A549 (cell line): ENCODE data around the gene TBC1D10A. TPM values are rescaled to one million over a fixed set of nuclear protein-coding genes. Genes with fewer than 3 reads are reported as not detected.
A peak's percentile ranks its signal among the peaks of the same experiment; 100 is the strongest.

ENCODE experiments used
- ATAC-seq, 2 experiments: fragments of 200-7000 bp in 1 of 2; fragments of >200 bp in 1 of 2; cut with Nextera tagmentation in 1 of 2; cut with Tn5 transposase in 1 of 2; 3 replicates each; pipeline versions ENCODE4 v1.8.0 to v1.9.1; 2018 to 2020; ENCODE audit warnings: mild to moderate bottlenecking in 1 of 2, moderate library complexity in 1 of 2
- CTCF ChIA-PET: fragments of 300-600 bp; sonication (Branson Sonifier 250); formaldehyde crosslinking; extraction: SDS; loops from one replicate; lab custom pipeline; 2021; ENCODE audit warnings: antibody characterized with exemption, inconsistent platforms; lab: Yijun Ruan, JAX
- POLR2A ChIA-PET: fragments of 350-600 bp; formaldehyde crosslinking; extraction: SDS; loops from one replicate; lab custom pipeline; 2021; ENCODE audit warnings: antibody characterized with exemption, inconsistent platforms; lab: Yijun Ruan, JAX
- DNase-seq, 2 experiments: peaks; one replicate each; pipeline versions ENCODE4 v3.0.0 to v3.0.0-alpha.2; 2011 to 2016; ENCODE audit warnings: low read depth in 1 of 2, low spot score in 1 of 2
- FAIRE-seq: peaks from 2 replicates; lab custom pipeline; 2011; peaks lifted over from hg19 to GRCh38; lab: Jason Lieb, UNC
- H3K27ac ChIP-seq, 2 experiments: fragments of >200 bp; sonication (Bioruptor Twin); formaldehyde crosslinking; 3 replicates each; pipeline ENCODE4 v1.5.1; 2016 to 2017
- H3K4me1 ChIP-seq: fragments of >200 bp; sonication (Bioruptor Twin); formaldehyde crosslinking; 3 replicates; pipeline ENCODE4 v1.6.1; 2016
- H3K4me2 ChIP-seq: fragments of >200 bp; sonication (Bioruptor Twin); formaldehyde crosslinking; 3 replicates; pipeline ENCODE4 v1.6.1; 2016
- H3K4me3 ChIP-seq: fragments of >200 bp; sonication (Bioruptor Twin); formaldehyde crosslinking; 3 replicates; pipeline ENCODE4 v1.5.1; 2016
- H3K9me3 ChIP-seq: fragments of >200 bp; sonication (Bioruptor Twin); formaldehyde crosslinking; 3 replicates; pipeline ENCODE4 v1.6.1; 2016
- CBX8 ChIP-seq: fragments of 200-600 bp; sonication (generic); IDR thresholded peaks from 2 replicates; pipeline ENCODE4 v1.6.1; 2016
- CEBPB ChIP-seq, 2 experiments: fragments of >200 bp in 1 of 2; sonication (Bioruptor Twin) in 1 of 2; formaldehyde crosslinking in 1 of 2; IDR thresholded peaks; 2 replicates each; pipeline ENCODE4 v1.6.1; 2012 to 2016
- CHD2 ChIP-seq: fragments of 150-350 bp; IDR thresholded peaks from 2 replicates; pipeline ENCODE4 v1.6.1; 2014; ENCODE audit warnings: low read length; ENCODE audit not compliant: partially characterized antibody
- CHD4 ChIP-seq: fragments of 200-600 bp; sonication (generic); IDR thresholded peaks from 2 replicates; pipeline ENCODE4 v1.6.1; 2016; ENCODE audit warnings: antibody characterized with exemption, mild to moderate bottlenecking, borderline replicate concordance
- CTCF ChIP-seq: fragments of >200 bp; sonication (Bioruptor Twin); formaldehyde crosslinking; IDR thresholded peaks from 3 replicates; pipeline ENCODE4 v1.5.1; 2016
- EHF ChIP-seq: fragments of 250-450 bp; sonication (Bioruptor Pico); IDR thresholded peaks from 2 replicates; pipeline ENCODE4 v1.5.0; 2020; ENCODE audit warnings: mild to moderate bottlenecking
- FOXS1 ChIP-seq: fragments of 250-450 bp; sonication (Bioruptor Pico); IDR thresholded peaks from 2 replicates; pipeline ENCODE4 v1.5.0; 2020; ENCODE audit warnings: mild to moderate bottlenecking, moderate library complexity
- HOXB13 ChIP-seq: fragments of 250-450 bp; sonication (Bioruptor Pico); IDR thresholded peaks from 2 replicates; pipeline ENCODE4 v1.5.0; 2020; ENCODE audit warnings: low read depth, mild to moderate bottlenecking, moderate library complexity
- MAFK ChIP-seq: fragments of 450-650 bp; IDR thresholded peaks from 2 replicates; pipeline ENCODE4 v1.6.1; 2014; ENCODE audit not compliant: partially characterized antibody
- MAX ChIP-seq: IDR thresholded peaks from 2 replicates; pipeline ENCODE4 v1.6.1; 2012
- NFE2L2 ChIP-seq: fragments of 150-350 bp; conservative IDR thresholded peaks from 2 replicates; pipeline ENCODE4 v1.6.1; 2014; ENCODE audit warnings: low read length
- PBX3 ChIP-seq: IDR thresholded peaks from 2 replicates; pipeline ENCODE4 v1.6.1; 2012
- RAD21 ChIP-seq, 2 experiments: fragments of >200 bp in 1 of 2; sonication (Bioruptor Twin) in 1 of 2; formaldehyde crosslinking in 1 of 2; IDR thresholded peaks in 1 of 2; conservative IDR thresholded peaks in 1 of 2; 2 replicates in 1 of 2; 3 replicates in 1 of 2; pipeline ENCODE4 v1.6.1; 2012 to 2018; ENCODE audit warnings: inconsistent platforms in 1 of 2
- RARB ChIP-seq: fragments of 250-450 bp; sonication (Bioruptor Pico); IDR thresholded peaks from 2 replicates; pipeline ENCODE4 v1.8.0; 2021; ENCODE audit warnings: mild to moderate bottlenecking, moderate library complexity
- SREBF2 ChIP-seq: fragments of 450-650 bp; IDR thresholded peaks from 2 replicates; pipeline ENCODE4 v1.6.1; 2014; ENCODE audit warnings: mild to moderate bottlenecking, moderate library complexity
- TFCP2L1 ChIP-seq: fragments of 250-450 bp; sonication (Bioruptor Pico); IDR thresholded peaks from 2 replicates; pipeline ENCODE4 v1.5.0; 2021; ENCODE audit warnings: mild to moderate bottlenecking
- TP53 ChIP-seq: fragments of 250-450 bp; sonication (Bioruptor Pico); IDR thresholded peaks from 2 replicates; pipeline ENCODE4 v1.5.0; 2021; ENCODE audit warnings: mild to moderate bottlenecking, moderate library complexity
- ZNF302 ChIP-seq: fragments of 250-450 bp; sonication (Bioruptor Pico); IDR thresholded peaks from 2 replicates; pipeline ENCODE4 v1.9.0; 2021; ENCODE audit warnings: inconsistent platforms, mild to moderate bottlenecking, moderate library complexity
- WGBS: methylation state at CpG from one replicate; pipeline ENCODE4 v1.1.6; 2017; ENCODE audit errors: missing lambda C conversion rate; 5-methylcytosine and 5-hydroxymethylcytosine counted together
- polyA plus RNA-seq, 4 experiments: library from polyadenylated mRNA; depleted of rRNA in 3 of 4; stranded (reverse); fragments of >200 nt; fragmentation: RNase III in 1 of 4; extraction: RNeasy Plus Mini Kit Qiagen cat#74134 plus additional on column Dnase treatment in 1 of 4; gene quantifications; 2 replicates in 3 of 4; 3 replicates in 1 of 4; pipeline ENCODE4 v1.2.3, GENCODE V29; 2011 to 2017
- TF ChIP-seq, protein P1 (sequence below): fragments of 150-350 bp; IDR thresholded peaks from 2 replicates; pipeline ENCODE4 v1.6.1; 2014; ENCODE audit warnings: low read depth, mild to moderate bottlenecking, low read length
- TF ChIP-seq, protein P2 (sequence below): fragments of 250-450 bp; sonication (Bioruptor Pico); IDR thresholded peaks from 2 replicates; pipeline ENCODE4 v1.5.0; 2020; ENCODE audit warnings: low read depth, mild to moderate bottlenecking, moderate library complexity

Gene TBC1D10A
- polyA plus RNA-seq, 2 of the 4 experiments (the other 2 are of a cell fraction), result 5.8 to 6.8 TPM

GRCh38 chr22:30261134-30261533 is 65.6 kb downstream of the TBC1D10A start:
- Histone ChIP-seq H3K27ac (peak overlapping the region; percentile 99 to 100), H3K4me1 (peaks cover 57% of the 10 kb centered on the region), H3K9me3 (no peaks in the 10 kb centered on the region), H3K4me2 (peak overlapping the region; percentile 39), H3K4me3 (no peak overlapping the region)
- FAIRE-seq, result no peak
- ChIA-PET POLR2A (no interaction called here), CTCF (interaction anchor here (0.8 to 4.8 kb wide), 10 partner anchors 10 to 169 kb away, joined by 3 to 25 read pairs (median 4); partner anchors contain the start of gene RNF215)
- WGBS, result 38% methylated on average over 8 of the region's 8 CpGs
- peak in 1 of 2 experiments; percentile 89 for DNase-seq
- TF ChIP-seq CEBPB (IDR thresholded peaks at IDR 0.05) (peak in 1 of 2 experiments; percentile 65; a peak in 2 of 4 replicates), NFE2L2 (peak; percentile 64), MAFK (peak; percentile 92), MAX (peak; percentile 32; the same call in 1 of the 2 replicates), RAD21 (conservative IDR thresholded peaks at IDR 0.05 in 1 of 2, IDR thresholded peaks at IDR 0.05 in 1 of 2) (no peak), CTCF (no peak), HOXB13 (CRISPR knock-in tag) (no peak), RARB (no peak), CHD2 (no peak), ZNF302 (CRISPR knock-in tag) (no peak), TFCP2L1 (CRISPR knock-in tag) (no peak), CBX8 (no peak), SREBF2 (no peak)
- TF ChIP-seq, protein P1, sequence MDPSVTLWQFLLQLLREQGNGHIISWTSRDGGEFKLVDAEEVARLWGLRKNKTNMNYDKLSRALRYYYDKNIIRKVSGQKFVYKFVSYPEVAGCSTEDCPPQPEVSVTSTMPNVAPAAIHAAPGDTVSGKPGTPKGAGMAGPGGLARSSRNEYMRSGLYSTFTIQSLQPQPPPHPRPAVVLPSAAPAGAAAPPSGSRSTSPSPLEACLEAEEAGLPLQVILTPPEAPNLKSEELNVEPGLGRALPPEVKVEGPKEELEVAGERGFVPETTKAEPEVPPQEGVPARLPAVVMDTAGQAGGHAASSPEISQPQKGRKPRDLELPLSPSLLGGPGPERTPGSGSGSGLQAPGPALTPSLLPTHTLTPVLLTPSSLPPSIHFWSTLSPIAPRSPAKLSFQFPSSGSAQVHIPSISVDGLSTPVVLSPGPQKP, result no peak
- ATAC-seq, result peak; percentile 5 to 24; a peak in 3 of 6 replicates

GRCh38 chr22:30260682-30261081 is 66.1 kb downstream of the TBC1D10A start:
- WGBS, result 81% methylated on average over 8 of the region's 8 CpGs
- no peak for DNase-seq

More at GRCh38 chr22:30260682-30261081, 66.1 kb downstream of the TBC1D10A start:
- CTCF ChIA-PET, result interaction anchor here (0.8 to 2.3 kb wide), 10 partner anchors 8 to 169 kb away, joined by 3 to 8 read pairs (median 4); partner anchors contain the start of gene RNF215
- FAIRE-seq, result no peak
- Histone ChIP-seq H3K27ac (peak overlapping the region; percentile 99 to 100), H3K4me3 (no peak overlapping the region), H3K4me2 (peak overlapping the region; percentile 39; the same call in 2 of the 3 replicates), H3K9me3 (no peaks in the 10 kb centered on the region)
- TF ChIP-seq, protein P2, sequence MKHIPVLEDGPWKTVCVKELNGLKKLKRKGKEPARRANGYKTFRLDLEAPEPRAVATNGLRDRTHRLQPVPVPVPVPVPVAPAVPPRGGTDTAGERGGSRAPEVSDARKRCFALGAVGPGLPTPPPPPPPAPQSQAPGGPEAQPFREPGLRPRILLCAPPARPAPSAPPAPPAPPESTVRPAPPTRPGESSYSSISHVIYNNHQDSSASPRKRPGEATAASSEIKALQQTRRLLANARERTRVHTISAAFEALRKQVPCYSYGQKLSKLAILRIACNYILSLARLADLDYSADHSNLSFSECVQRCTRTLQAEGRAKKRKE, result peak; percentile 24; the same call in 1 of the 2 replicates
- TF ChIP-seq FOXS1 (CRISPR knock-in tag), result no peak
- no peak for TF ChIP-seq EHF
- TF ChIP-seq PBX3, result no peak
- TF ChIP-seq CHD4, result no peak
- no peak; the same call in 1 of the 2 replicates for TF ChIP-seq TP53 (CRISPR knock-in tag)
- TF ChIP-seq, all 56 proteins: peak for 1
- no peak for ATAC-seq
- POLR2A ChIA-PET, result no interaction called here
- H3K4me1 ChIP-seq, result peaks cover 57% of the 10 kb centered on the region
